ENCODE data around the gene LYRM1.

DNA sequence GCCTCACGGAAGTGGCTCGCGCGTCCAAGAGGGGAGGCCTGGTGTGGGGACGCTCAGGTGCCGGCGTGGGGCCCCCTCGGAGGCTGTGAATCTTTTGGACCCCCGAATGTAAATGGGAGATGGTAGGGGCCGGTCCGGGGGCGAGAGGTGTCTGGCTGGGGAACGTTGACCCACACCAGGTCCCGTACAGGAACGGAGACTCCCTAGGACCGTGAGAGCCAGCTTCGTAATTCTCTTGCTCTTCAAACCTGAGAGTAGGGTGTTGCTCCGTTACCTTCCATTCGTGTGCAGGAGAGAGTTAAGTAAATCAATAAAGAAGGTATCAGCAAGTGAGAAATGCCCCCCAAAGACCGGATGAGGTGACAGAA, 481 bp downstream of the LYRM1 start:
- TF ChIP-seq, protein P1, sequence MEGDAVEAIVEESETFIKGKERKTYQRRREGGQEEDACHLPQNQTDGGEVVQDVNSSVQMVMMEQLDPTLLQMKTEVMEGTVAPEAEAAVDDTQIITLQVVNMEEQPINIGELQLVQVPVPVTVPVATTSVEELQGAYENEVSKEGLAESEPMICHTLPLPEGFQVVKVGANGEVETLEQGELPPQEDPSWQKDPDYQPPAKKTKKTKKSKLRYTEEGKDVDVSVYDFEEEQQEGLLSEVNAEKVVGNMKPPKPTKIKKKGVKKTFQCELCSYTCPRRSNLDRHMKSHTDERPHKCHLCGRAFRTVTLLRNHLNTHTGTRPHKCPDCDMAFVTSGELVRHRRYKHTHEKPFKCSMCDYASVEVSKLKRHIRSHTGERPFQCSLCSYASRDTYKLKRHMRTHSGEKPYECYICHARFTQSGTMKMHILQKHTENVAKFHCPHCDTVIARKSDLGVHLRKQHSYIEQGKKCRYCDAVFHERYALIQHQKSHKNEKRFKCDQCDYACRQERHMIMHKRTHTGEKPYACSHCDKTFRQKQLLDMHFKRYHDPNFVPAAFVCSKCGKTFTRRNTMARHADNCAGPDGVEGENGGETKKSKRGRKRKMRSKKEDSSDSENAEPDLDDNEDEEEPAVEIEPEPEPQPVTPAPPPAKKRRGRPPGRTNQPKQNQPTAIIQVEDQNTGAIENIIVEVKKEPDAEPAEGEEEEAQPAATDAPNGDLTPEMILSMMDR (IDR thresholded peaks at IDR 0.05), result no peak
- TF ChIP-seq POLR2A (IDR thresholded peaks at IDR 0.05), result no peak

All from uterus (tissue), 2 donors.